GM10847 (cell line): Measurements from ENCODE around the gene CLMN.

Experiments
- POLR2A ChIP-seq: IDR thresholded peaks from 2 replicates; pipeline ENCODE4 v1.6.1; 2011; ENCODE audit not compliant: insufficient read length; ENCODE audit errors: extremely low read depth

Gene CLMN

DNA sequence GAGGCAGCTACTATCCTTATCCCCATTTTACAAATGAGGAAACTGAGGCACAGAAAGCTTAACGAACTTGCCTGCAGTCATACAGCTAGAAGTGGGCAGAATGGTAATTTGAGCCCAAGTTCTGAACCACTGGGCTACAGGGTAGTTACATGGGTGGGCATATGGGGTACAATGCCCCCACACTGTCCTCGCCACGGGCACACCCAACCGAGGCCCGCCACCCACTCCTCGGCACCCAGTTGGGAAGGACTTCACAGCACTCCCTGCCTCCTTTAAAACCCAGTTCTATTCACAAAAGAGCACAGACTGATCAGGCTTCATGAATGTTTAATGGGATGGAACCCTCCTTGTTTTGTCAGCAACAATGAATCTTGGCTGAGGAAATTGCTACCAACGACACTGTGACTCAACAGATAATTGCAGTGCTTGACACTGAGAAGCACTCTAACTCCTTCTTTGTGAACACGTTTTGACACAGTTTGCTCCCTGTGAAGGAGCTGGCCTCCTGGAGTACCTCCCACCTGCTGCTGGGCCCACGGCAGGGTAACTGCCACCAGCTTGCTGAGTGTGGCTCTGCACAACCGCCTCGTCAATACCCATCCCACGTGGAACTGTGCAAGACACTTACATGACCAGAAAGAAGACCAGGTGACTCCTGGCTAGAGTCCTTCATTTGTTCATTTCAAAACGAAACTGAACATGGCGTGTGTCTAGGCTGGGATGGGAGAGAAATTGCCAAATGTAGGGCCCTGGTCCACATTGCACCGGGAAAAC is 63.5 kb downstream of the CLMN start:
- no peak for TF ChIP-seq POLR2A

DNA sequence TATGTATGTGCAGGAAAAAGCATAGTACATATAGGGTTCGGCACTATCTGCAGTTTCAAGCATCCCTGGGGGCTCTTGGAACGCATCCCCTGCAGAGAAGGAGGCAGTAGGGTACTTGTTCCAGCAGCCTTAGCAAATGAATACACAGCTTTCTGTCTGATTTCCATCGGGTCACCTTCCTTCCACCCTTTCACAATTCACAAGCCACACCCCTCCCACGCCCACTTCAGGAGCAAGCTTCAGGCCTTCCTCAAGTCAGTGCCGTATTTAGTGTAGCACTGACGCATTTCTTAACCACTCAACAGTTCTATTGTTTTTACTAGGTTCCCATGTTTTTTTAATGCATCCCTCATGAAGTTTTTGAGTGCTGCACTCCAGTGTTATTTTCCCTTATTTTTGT is 64.2 kb downstream of the CLMN start:
- TF ChIP-seq POLR2A: no peak

DNA sequence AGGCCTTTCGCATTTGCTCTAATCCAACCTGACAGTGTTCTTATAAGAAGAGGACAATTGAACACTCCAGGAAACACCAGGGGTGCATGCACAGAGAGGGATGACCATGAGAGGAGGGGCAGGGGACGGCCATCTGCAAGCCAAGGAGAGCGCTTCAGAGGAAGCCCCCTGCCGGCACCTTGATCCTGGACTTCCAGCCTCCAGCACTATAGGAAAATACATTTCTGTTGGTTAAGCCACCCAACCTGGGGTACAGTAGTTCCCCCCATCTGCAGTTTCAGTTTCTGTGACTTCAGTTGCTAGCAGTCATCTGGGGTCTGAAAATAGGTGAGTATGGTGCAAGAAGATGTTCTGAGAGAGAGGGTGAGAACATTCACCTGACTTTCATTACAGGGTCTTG is 64.7 kb downstream of the CLMN start:
- TF ChIP-seq POLR2A: no peak

DNA sequence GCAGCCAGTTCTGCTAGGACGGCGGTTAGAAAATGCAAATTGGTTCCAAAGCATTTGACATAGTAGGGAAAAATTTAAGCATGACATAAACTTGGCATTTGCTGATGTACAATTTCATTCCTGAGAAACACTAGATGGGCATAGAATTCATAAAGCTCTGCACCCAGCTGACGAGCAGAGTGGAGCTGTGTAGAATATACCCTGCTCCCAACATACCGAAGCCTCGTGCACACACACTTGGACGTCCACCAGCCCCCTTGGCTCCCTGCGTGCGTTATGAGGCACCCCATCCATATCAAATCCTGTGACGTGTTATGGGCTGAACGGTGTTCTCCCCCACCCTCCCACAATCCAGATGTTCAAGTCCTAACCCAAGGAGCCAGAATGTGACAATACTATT is 65.4 kb downstream of the CLMN start:
- no peak for TF ChIP-seq POLR2A

DNA sequence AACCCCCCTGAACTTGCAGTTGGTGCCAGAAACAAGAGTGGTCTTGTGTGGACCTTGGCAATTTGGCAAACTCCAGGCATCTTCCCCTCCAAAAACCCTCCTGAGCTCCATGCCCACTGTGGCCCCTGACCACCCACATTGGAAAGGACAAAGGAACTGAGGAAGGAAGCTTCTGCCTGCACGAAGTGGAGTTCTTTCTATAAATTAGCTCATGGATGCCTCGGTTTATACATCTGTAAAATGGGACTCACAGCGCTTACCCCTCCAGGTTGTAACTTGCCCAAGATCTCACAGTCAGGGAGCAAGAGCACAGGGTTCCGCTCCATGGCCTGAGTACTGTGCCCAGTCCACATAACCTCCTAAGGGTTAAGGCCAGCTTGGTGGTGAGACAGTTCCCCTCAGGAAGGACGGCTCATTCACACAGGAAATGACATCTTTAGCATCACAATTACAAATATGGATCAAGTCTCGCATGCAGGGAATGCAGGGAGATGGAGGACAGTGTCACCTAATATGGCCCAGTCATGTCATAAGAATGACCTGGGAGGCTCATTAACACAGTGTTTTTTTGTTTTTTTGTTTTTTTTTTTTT is 66.6 kb downstream of the CLMN start:
- no peak for TF ChIP-seq POLR2A

DNA sequence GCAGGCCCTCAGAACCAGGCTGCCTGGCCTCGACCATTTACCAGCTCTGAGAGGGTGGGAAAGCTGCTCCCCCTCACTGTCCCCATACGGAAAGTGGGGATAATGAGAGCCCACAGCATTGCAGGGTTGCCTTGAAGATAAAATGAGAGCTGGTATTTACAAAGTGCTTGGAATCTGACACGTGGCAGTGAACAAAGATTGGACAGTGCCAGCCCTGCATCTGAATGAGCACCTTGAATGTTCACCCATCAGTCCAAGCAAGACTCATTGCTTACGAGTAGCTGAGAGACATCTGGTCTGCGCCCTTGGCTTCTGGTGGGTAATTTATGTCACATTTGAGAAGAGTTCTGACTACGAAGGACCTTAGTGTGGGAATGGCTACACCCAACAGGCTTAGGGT is 67.5 kb downstream of the CLMN start:
- TF ChIP-seq POLR2A: no peak

DNA sequence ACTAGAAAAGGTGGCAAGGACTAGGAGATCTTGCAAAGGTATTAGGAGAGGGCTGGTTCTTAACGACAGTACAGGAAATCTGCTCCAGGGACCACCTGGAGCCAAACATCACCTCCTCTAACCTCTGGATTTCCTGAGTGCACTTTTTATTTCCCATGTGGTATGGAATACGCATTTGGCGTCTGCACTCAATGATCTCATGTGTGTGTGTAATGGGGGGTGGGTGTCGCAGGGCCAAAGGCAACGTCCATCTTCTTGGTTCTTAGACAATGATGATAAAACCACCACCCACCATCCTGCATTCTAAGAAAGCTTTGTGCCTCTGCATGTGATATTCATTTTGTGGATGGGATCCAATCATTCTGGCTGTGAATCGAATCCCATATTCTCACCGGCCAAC is 68.8 kb downstream of the CLMN start:
- TF ChIP-seq POLR2A: no peak

DNA sequence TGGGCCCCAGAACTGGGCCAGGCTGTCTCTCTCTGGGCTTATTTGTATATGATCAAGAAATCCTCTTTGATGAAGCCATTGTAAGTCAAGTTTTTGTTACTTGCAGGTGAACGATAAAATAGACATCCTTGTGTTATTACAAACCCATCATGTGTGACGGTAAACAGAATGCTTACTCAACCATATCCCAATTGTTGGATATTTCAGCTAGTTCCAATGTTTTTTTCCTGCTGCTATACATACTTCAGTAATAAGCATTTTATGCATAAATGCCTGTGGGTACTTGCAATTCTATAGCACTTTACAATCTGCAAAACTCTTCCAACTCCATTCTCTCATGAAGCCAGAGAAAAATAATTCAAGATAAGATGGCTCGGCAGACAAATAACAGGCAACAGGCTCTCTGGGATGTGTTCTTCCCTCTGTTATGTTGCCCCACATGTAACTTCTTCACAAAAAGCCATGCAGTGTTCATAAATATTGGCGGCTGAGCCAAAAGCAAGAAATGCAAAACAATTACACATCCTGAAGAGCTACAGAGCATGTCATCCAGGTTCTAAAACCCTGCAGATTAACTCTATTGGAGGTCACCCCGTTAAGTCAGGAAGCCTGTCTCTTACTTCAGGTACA is 69.5 kb downstream of the CLMN start:
- TF ChIP-seq POLR2A: no peak

DNA sequence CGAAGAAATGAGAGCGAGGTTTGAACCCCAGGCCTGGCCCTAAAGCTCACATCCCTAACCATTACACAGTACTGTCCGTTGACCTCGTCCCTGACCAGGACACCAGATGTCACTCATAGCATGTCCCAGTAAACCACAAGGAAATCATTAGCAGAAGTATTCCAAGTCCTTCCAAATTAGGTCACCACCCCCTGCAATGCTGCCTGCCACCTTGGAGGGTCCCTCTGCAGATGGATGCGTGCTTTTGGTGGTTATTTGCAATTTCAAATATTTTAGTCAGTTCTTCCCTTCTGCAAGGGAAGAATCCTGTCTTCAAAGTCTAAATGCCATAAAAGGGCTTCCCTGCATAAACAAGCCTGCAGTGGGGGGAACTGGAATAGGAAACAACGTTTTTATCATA is 71.3 kb downstream of the CLMN start:
- no peak for TF ChIP-seq POLR2A

DNA sequence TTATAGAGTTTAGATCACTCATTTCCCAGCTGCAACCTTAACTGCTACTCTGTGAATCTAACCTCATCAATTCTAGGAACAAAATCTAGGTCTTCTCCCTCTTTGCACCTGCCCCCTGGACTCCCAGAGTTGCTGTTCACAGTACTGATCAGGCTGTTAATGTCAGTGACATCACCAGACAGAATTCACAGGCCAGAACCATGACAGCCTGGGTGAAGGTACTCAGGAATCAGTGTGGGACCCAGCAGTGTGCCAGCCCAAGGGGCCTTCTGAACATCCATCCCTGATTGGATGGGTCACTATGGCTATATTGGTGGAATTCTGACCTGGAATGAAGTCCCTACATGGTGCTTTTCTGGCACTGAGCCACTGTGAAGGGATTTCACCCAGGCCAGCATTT is 72.8 kb downstream of the CLMN start:
- TF ChIP-seq POLR2A: no peak

DNA sequence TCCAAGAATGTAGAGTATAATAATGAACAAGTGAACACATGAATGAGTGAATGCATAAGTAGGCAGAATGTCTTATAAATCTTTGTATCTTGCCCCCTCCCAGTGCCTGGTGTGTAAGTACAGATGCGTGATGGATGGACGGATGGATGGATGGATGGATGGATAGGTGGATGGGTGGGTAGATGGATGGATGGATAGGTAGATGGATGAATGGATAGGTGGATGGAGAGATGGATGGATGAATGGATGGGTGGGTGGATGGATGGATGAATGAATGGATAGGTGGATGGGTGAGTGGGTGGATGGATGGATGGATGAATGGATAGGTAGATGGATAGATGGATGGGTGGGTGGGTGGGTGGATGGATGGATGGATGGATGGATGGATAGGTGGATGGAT is 74.4 kb downstream of the CLMN start:
- no peak for TF ChIP-seq POLR2A

DNA sequence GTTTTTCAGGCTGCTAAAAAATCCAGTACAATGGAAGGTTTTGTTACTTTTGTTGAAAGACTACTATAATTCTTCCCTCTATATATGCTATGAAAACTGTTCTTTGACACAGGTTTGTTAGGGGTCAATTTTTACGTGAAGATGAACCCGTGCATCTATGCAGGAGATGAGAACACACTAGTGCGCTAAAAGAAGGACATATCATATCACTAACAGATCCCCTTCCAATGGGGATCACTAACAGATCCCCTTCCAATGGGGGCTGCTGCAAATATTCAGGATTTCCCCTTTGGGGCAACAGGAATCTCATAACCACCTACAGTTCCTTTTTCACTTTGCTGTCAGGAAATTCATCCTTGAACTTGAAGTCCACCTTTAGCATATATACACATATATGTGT is 75.1 kb downstream of the CLMN start:
- no peak for TF ChIP-seq POLR2A

DNA sequence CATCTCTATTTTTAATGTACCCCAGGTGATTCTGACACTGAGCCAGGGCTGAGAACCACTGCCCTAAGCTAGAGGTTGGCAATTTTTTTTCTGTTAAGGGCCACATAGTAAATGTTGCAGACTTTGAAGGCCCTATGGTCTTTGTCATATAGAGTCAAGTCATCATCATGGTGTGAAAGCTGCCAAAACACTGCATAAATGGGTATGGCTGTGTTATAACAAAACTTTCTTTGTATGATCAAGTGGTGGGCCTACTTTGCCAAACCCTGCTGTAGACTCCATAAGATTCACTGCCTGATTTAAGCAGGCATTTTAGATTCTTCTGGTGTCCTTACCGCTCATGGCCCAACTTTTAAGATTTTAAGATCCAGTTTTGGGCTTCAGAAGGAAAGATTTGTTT is 76.8 kb downstream of the CLMN start:
- TF ChIP-seq POLR2A: no peak

DNA sequence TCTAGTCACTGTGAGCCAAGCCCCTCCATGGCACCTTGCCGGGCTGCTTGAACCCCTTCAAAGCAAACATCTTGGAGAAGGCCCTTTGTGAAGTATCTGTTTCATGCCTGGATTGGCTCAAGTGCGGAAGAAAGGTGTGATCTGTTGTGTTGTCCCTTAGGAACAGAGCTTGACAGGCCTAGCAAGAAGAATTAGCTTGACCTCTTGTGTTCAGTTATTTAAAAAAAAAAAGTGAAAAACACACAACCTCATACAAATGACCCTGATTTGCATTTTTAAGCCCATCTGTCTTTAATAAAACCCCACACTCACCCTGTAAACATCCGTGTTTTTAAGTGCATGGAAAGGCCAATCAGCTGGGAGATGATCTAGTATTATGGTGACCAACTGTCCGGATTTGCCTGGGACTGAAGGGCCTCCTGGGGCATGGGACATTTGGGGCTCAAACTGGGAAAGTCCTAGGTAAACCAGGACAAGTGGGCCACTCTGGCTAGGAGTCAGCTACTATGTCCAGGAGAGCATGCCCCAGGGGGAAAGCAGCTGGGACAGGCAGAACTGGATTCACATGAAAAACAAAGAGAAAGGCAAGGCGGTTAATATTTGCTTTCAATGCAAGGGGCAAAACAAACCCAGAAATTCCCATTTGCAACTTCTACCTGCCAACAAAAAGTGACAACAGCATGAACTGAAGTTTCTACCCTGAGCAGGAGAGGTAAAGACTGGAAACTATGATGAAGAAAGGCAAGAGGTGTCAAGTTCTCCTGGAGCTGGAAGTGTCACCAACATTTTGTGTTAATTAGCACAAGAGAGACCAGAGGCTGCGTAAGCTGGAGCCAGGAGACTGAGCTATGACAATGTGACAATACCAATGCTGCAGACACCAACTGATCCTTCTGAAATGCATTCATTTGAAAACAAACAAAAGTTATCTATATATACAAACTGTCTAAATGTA is 78.6 kb downstream of the CLMN start:
- TF ChIP-seq POLR2A: no peak

DNA sequence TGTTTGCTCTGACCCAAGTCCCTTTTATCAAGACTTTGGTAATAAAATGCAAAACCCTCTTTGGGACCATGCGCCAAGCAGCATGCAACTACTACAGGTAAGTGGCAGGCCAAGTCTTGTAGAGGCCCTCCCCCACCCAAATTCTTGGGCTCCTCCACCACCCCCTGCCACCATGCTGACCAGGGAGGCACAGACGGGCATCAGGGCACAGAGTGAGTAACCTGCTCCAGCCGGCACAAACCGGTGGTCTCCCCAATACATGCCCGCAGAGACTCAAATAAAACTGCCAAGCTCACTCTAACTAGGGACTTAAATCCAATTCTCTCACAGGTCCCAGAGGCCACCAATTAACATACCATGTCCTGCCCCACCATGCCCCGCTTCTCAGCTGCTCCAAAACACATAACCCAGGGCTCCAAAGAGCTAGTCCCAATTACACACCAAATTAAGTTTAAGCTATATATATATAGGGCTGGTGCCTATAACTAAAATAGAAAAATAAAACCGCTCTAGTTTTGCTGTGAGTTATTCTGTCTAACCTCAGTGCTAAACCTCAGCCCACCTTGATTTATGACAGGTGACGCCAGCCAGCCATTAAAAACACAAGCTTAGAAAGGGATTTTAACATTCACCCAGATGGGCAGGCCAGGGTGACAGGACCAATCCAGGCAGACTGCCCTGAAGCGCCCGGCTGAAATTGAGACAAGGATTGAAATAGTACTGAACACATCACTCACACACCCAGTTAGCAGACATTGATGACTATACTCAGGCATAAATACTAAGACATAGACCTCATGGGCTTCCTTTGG is 81.0 kb downstream of the CLMN start:
- no peak for TF ChIP-seq POLR2A
